K562 (cell line): ENCODE measurements around the gene ABT1.

Experiments used
- E2F4 ChIP-seq: sonication (generic); formaldehyde crosslinking; IDR thresholded peaks from 2 replicates; pipeline ENCODE4 v1.8.0; 2022; ENCODE audit warnings: mild to moderate bottlenecking, low read depth, missing genetic modification reagents
- FOS ChIP-seq: IDR thresholded peaks from 3 replicates; pipeline ENCODE4 v1.6.1; 2011; ENCODE audit not compliant: insufficient read length; ENCODE audit errors: extremely low read depth
- PHF8 ChIP-seq: fragments of 200-600 bp; sonication (generic); IDR thresholded peaks from 2 replicates; pipeline ENCODE4 v1.6.1; 2012; ENCODE audit warnings: mixed run types, mild to moderate bottlenecking, inconsistent platforms, low read length, moderate library complexity, borderline replicate concordance
- POLR2AphosphoS5 ChIP-seq: IDR thresholded peaks from 2 replicates; pipeline ENCODE4 v1.6.1; 2011; ENCODE audit warnings: mild to moderate bottlenecking, low read depth, low read length, moderate library complexity; ENCODE audit not compliant: control insufficient read depth, insufficient read depth
- RFX5 ChIP-seq: IDR thresholded peaks from 2 replicates; pipeline ENCODE4 v1.6.1; 2011; ENCODE audit warnings: low read depth, mild to moderate bottlenecking, improper control_type of control experiment, low read length
- YY1 ChIP-seq, 3 experiments: IDR thresholded peaks; 2 replicates each; pipeline ENCODE4 v1.6.1; 2011; ENCODE audit warnings: low read length in 2 of 3, mild to moderate bottlenecking in 2 of 3, moderate library complexity in 2 of 3, borderline replicate concordance in 1 of 3, control low read depth in 1 of 3, low read depth in 1 of 3; ENCODE audit not compliant: insufficient read depth in 3 of 3, insufficient replicate concordance in 2 of 3, control insufficient read depth in 1 of 3, insufficient read length in 1 of 3; ENCODE audit errors: extremely low read depth in 1 of 3
- ZNF280B ChIP-seq: fragments of 250-450 bp; sonication (Bioruptor Pico); IDR thresholded peaks from 2 replicates; pipeline ENCODE4 v1.5.1; 2021; ENCODE audit warnings: mild to moderate bottlenecking
- TF ChIP-seq, protein P1 (sequence below): sonication (generic); formaldehyde crosslinking; IDR thresholded peaks from 2 replicates; pipeline ENCODE4 v1.8.0; 2022; ENCODE audit warnings: missing genetic modification reagents, mild to moderate bottlenecking, moderate library complexity, borderline replicate concordance
- TF ChIP-seq, protein P2 (sequence below): fragments of 450-650 bp; formaldehyde crosslinking; IDR thresholded peaks from 2 replicates; pipeline ENCODE4 v1.4.0; 2022; ENCODE audit warnings: missing genetic modification characterization

DNA sequence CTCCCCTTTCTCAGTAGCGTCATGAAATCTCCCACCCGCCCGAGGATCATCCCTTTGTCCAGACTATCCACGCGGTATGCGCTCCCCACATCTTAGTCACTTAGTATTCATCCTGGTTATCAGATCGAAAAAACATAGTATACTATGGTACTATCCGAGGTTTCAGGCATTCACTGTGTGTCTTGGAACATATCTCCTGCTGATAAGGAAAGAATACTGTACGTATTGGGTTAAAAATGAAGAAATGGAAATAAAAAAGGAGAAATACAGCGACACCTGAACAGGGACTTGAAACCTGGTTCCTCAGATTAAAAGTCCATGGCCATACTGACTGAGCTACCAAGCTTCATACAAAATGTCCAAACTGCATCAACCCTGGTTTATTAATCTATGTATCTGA is 44.5 kb upstream of the ABT1 start:
- no peak for TF ChIP-seq YY1 (IDR thresholded peaks at IDR 0.05; ENCODE audit: borderline replicate concordance in 1 of 3, control insufficient read depth in 1 of 3, extremely low read depth in 1 of 3, insufficient read depth in 3 of 3, insufficient read length in 1 of 3, insufficient replicate concordance in 2 of 3, low read depth in 1 of 3, low read length in 2 of 3)
- TF ChIP-seq POLR2AphosphoS5: no peak
- TF ChIP-seq PHF8: peak; percentile 21; the same call in 1 of the 2 replicates
- TF ChIP-seq E2F4: no peak
- TF ChIP-seq, protein P1, sequence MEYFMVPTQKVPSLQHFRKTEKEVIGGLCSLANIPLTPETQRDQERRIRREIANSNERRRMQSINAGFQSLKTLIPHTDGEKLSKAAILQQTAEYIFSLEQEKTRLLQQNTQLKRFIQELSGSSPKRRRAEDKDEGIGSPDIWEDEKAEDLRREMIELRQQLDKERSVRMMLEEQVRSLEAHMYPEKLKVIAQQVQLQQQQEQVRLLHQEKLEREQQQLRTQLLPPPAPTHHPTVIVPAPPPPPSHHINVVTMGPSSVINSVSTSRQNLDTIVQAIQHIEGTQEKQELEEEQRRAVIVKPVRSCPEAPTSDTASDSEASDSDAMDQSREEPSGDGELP (CRISPR knock-in tag): no peak
- TF ChIP-seq RFX5: no peak
- TF ChIP-seq, protein P2, sequence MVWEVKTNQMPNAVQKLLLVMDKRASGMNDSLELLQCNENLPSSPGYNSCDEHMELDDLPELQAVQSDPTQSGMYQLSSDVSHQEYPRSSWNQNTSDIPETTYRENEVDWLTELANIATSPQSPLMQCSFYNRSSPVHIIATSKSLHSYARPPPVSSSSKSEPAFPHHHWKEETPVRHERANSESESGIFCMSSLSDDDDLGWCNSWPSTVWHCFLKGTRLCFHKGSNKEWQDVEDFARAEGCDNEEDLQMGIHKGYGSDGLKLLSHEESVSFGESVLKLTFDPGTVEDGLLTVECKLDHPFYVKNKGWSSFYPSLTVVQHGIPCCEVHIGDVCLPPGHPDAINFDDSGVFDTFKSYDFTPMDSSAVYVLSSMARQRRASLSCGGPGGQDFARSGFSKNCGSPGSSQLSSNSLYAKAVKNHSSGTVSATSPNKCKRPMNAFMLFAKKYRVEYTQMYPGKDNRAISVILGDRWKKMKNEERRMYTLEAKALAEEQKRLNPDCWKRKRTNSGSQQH (CRISPR knock-in tag): no peak
- TF ChIP-seq FOS: no peak
- TF ChIP-seq ZNF280B (CRISPR knock-in tag): no peak
